Astrocyte (in vitro differentiated cells and primary cell): ENCODE results near the gene CAPN7.

Source experiments
- CTCF ChIP-seq: IDR thresholded peaks from 2 replicates; pipeline ENCODE4 v1.5.1; 2011; ENCODE audit warnings: low read depth, mild to moderate bottlenecking, inconsistent platforms, low read length, moderate library complexity; ENCODE audit not compliant: insufficient read depth
- EZH2 ChIP-seq: IDR thresholded peaks from 2 replicates; pipeline ENCODE4 v1.6.1; 2012; ENCODE audit warnings: mild to moderate bottlenecking, low read length, inconsistent platforms; ENCODE audit not compliant: insufficient read depth

DNA sequence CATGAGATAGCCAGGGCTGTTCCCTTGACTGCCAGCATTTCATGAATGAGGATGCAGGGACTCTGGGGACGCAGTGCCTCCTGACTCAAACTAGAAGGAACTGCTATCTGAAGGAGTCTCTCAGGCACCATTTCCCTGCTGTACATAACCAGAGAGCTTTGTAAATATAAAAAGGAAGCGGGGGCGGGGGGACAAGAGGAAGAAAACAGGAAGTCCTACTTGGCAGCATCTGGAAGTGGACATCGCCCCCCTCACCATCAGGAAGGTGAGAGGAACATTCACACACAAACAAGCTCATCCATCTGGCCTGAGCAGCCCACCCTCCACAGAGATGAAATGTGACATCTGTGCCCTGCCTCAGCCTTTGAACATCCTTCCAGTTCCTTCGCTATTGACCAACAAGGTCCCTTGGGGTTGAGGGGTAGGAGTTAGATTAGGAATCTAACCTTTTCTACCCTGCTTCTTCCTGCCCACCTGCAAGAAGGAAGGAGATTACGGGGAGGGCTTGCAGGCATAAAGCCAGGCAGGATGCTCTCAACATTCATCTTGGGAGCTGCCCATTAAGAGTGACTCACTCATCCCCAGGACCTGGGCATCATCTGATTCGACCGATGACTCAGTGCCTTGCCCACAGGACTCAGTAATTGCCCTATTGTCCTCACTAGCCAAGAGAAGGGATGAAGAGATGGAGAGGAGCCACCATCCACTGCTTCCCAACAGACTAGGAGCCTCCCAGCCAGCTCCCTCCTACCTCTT lies 94.5 kb downstream of the CAPN7 start:
- no peak for TF ChIP-seq CTCF
- TF ChIP-seq EZH2 = no peak
